SU-DHL-6 (cell line): ENCODE measurements around the gene ABHD4.

Experiments used
- H2AFZ ChIP-seq: fragments of 200-600 bp; sonication (generic); 2 replicates; pipeline ENCODE4 v1.6.1; 2014; ENCODE audit warnings: low read depth, mild to moderate bottlenecking, moderate library complexity, mixed read lengths, antibody characterized with exemption, low read length; ENCODE audit not compliant: severe bottlenecking
- H3F3A ChIP-seq: fragments of 200-600 bp; shearing (Covaris generic); 2 replicates; pipeline ENCODE4 v1.6.0; 2016; ENCODE audit warnings: antibody characterized with exemption, mild to moderate bottlenecking; ENCODE audit not compliant: insufficient read depth
- H3K27ac ChIP-seq: fragments of 200-600 bp; sonication (generic); 2 replicates; pipeline ENCODE4 v1.5.1; 2016; ENCODE audit warnings: low read depth, mild to moderate bottlenecking, low read length, moderate library complexity, mixed read lengths
- H3K27me3 ChIP-seq: fragments of 200-600 bp; sonication (generic), shearing (Covaris generic); 2 replicates; pipeline ENCODE4 v1.6.0; 2014; ENCODE audit warnings: mild to moderate bottlenecking, low read length
- H3K36me3 ChIP-seq: fragments of 200-600 bp; sonication (generic); 2 replicates; pipeline ENCODE4 v1.6.1; 2014; ENCODE audit warnings: mild to moderate bottlenecking, low read length, mixed read lengths
- H3K4me2 ChIP-seq: fragments of 300-600, 200-600 bp; shearing (Covaris generic), sonication (generic); 2 replicates; pipeline ENCODE4 v1.6.0; 2014; ENCODE audit warnings: low read length, low read depth, mild to moderate bottlenecking; ENCODE audit not compliant: poor library complexity, severe bottlenecking
- H3K4me3 ChIP-seq: fragments of 200-600 bp; sonication (generic); 2 replicates; pipeline ENCODE4 v1.5.1; 2014; ENCODE audit warnings: antibody characterized with exemption, low read length, mild to moderate bottlenecking, mixed read lengths; ENCODE audit not compliant: insufficient read depth, poor library complexity, severe bottlenecking
- H3K79me2 ChIP-seq: fragments of 200-600 bp; sonication (generic); 2 replicates; pipeline ENCODE4 v1.6.1; 2014; ENCODE audit warnings: mild to moderate bottlenecking, low read length, moderate library complexity; ENCODE audit not compliant: insufficient read depth
- H3K9ac ChIP-seq: fragments of 200-600 bp; sonication (generic); 2 replicates; pipeline ENCODE4 v1.7.0; 2014; ENCODE audit warnings: mild to moderate bottlenecking, low read length
- H3K9me2 ChIP-seq: fragments of 200-600 bp; sonication (generic); replicated peaks from 2 replicates; pipeline ENCODE4 v1.6.1; 2014; ENCODE audit warnings: low read length; ENCODE audit not compliant: insufficient read depth
- H3K9me3 ChIP-seq: fragments of 200-600 bp; sonication (generic); 2 replicates; pipeline ENCODE4 v1.6.1; 2014; ENCODE audit warnings: low read length, mixed read lengths; ENCODE audit not compliant: insufficient read depth
- H4K20me1 ChIP-seq: fragments of 200-600 bp; sonication (generic); 2 replicates; pipeline ENCODE4 v1.6.1; 2014; ENCODE audit warnings: low read depth, mild to moderate bottlenecking, antibody characterized with exemption, low read length, moderate library complexity, mixed read lengths
- CTCF ChIP-seq: fragments of 200-600 bp; sonication (generic); IDR thresholded peaks from one replicate; pipeline ENCODE4 v1.5.1; 2017; ENCODE audit warnings: antibody characterized with exemption, mild to moderate bottlenecking, low read length, moderate library complexity; ENCODE audit not compliant: insufficient read depth, poor library complexity, severe bottlenecking
- EZH2phosphoT487 ChIP-seq: fragments of 200-600 bp; sonication (generic), shearing (Covaris generic); conservative IDR thresholded peaks from 2 replicates; pipeline ENCODE4 v1.6.1; 2018; ENCODE audit warnings: mild to moderate bottlenecking, antibody characterized with exemption, low read length, moderate library complexity, mixed read lengths

The ABHD4 gene

GRCh38 chr14:22569737-22570131 is 28.4 kb upstream of the ABHD4 start:
- no peaks in the 10 kb centered on the region for H3K9me3 ChIP-seq
- H3K36me3 ChIP-seq = peaks cover 11% of the 10 kb centered on the region
- peaks cover 77% of the 10 kb centered on the region for H3F3A ChIP-seq
- H4K20me1 ChIP-seq = no peaks in the 10 kb centered on the region
- H3K27ac ChIP-seq = peak overlapping the region; percentile 95
- peak overlapping the region; percentile 32 for H3K4me3 ChIP-seq
- no peaks in the 10 kb centered on the region for H3K9me2 ChIP-seq
- H3K4me2 ChIP-seq = peak overlapping the region; percentile 92
- H3K9ac ChIP-seq = peak overlapping the region; percentile 62
- no peak overlapping the region for H2AFZ ChIP-seq
- peaks cover 32% of the 10 kb centered on the region for H3K79me2 ChIP-seq
- H3K27me3 ChIP-seq = no peaks in the 10 kb centered on the region
- TF ChIP-seq CTCF = no peak
- TF ChIP-seq EZH2phosphoT487 = no peak

- Histone ChIP-seq H3K9me3 (no peaks in the 10 kb centered on the region), H3K4me3 (peak overlapping the region; percentile 32), H3K79me2 (peaks cover 32% of the 10 kb centered on the region), H3K36me3 (peaks cover 13% of the 10 kb centered on the region), H3K9me2 (no peaks in the 10 kb centered on the region), H3F3A (peaks cover 70% of the 10 kb centered on the region), H3K27ac (peak overlapping the region; percentile 95), H3K27me3 (no peaks in the 10 kb centered on the region), H3K4me2 (peak overlapping the region; percentile 92), H3K9ac (peak overlapping the region; percentile 62), H4K20me1 (no peaks in the 10 kb centered on the region), H2AFZ (peak overlapping the region; percentile 52)
- no peak for TF ChIP-seq EZH2phosphoT487
- peak; percentile 100 for TF ChIP-seq CTCF
Measured at GRCh38 chr14:22570132-22570949, 27.8 kb upstream of the ABHD4 start.

- H3K36me3 ChIP-seq = peaks cover 13% of the 10 kb centered on the region
- H3F3A ChIP-seq = peaks cover 48% of the 10 kb centered on the region
- no peak overlapping the region for H3K4me2 ChIP-seq
- no peaks in the 10 kb centered on the region for H3K9me2 ChIP-seq
- no peak overlapping the region for H2AFZ ChIP-seq
- no peak for TF ChIP-seq EZH2phosphoT487
- TF ChIP-seq CTCF = no peak
- H3K79me2 ChIP-seq = peaks cover 26% of the 10 kb centered on the region
- H3K9ac ChIP-seq = no peak overlapping the region
- no peaks in the 10 kb centered on the region for H3K9me3 ChIP-seq
- H3K27me3 ChIP-seq = no peaks in the 10 kb centered on the region
- H3K4me3 ChIP-seq = no peak overlapping the region
- H4K20me1 ChIP-seq = no peaks in the 10 kb centered on the region
- no peak overlapping the region for H3K27ac ChIP-seq
Measured at GRCh38 chr14:22572562-22573058, 25.5 kb upstream of the ABHD4 start.
